ENCODE results near the gene CDC42BPB. TPM values are rescaled to one million over a fixed set of nuclear protein-coding genes. Genes with fewer than 3 reads are reported as not detected.

CDC42BPB gene
- total RNA-seq, 1 donor from 2014 or later = 48.2 TPM

DNA sequence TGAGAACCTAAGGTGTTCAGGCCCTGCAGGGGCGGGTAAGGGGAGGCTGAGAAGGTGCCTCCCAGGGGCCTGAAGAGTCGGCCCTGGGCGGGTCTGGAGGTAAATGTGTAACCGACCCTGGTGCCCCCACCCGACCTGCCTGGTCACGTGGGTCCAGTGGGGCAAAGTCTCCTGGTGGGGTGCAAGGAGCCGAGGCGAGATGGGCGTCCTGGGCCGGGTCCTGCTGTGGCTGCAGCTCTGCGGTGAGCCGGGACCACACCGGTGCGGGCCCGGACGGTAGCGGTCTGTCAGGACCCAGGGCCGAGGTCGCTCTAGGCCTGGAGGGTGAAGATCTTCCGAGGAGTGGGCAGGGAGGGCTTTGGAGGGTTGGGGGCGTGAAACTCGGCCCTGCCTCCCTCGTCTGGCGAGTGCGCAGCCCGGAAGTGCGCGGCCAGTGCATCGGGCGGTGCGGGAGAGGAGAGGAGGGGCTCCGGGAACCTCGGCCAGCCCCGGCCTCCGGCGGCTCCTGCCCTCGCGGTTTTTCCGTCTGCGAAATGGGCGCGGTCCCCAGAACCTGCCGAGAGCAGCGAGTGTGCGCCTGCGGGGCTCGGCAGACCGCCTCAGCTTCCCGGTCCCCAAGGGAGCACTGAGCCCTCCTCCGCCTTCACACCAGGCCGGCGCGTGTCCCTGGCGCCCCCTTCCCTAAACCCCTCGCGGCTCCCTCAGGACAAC, 134.7 kb downstream of the CDC42BPB start, which contains the start of gene AMN:
TSS of gene AMN (plus strand) at position 174 of the 711 bp plus-strand sequence. CDS start at position 200, 26 bp downstream.
- no peaks in the 10 kb centered on the region for H3K36me3 ChIP-seq
- peaks cover 15% of the 10 kb centered on the region for H3K27me3 Mint-ChIP-seq (ENCODE audit: insufficient read depth, low read depth)
- H3K27me3 ChIP-seq = peaks cover 74% of the 10 kb centered on the region
- no peak within 1 kb of the TSS for H3K27ac ChIP-seq
- no peaks in the 10 kb centered on the region for H3K9me3 ChIP-seq (ENCODE audit: low read depth)
- no peaks in the 10 kb centered on the region for H3K79me2 ChIP-seq (ENCODE audit: low read depth)
- TF ChIP-seq EZH2phosphoT487 (IDR thresholded peaks at IDR 0.05) = no peak
- TF ChIP-seq, protein P1, sequence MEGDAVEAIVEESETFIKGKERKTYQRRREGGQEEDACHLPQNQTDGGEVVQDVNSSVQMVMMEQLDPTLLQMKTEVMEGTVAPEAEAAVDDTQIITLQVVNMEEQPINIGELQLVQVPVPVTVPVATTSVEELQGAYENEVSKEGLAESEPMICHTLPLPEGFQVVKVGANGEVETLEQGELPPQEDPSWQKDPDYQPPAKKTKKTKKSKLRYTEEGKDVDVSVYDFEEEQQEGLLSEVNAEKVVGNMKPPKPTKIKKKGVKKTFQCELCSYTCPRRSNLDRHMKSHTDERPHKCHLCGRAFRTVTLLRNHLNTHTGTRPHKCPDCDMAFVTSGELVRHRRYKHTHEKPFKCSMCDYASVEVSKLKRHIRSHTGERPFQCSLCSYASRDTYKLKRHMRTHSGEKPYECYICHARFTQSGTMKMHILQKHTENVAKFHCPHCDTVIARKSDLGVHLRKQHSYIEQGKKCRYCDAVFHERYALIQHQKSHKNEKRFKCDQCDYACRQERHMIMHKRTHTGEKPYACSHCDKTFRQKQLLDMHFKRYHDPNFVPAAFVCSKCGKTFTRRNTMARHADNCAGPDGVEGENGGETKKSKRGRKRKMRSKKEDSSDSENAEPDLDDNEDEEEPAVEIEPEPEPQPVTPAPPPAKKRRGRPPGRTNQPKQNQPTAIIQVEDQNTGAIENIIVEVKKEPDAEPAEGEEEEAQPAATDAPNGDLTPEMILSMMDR (IDR thresholded peaks at IDR 0.05) = no peak
- TF ChIP-seq EZH2 (IDR thresholded peaks at IDR 0.05) = no peak
- peak within 1 kb of the TSS; percentile 22 for H2AFZ ChIP-seq (replicated peaks)
- H3F3A ChIP-seq (ENCODE audit: low read depth) = peaks cover 16% of the 10 kb centered on the region
- peak within 1 kb of the TSS; percentile 76 for H3K4me2 ChIP-seq
- H3K4me1 Mint-ChIP-seq = peaks cover 9% of the 10 kb centered on the region
- no peak within 1 kb of the TSS for H3K27ac Mint-ChIP-seq
- H3K9ac ChIP-seq = no peak within 1 kb of the TSS
- no peak within 1 kb of the TSS for H3K4me3 Mint-ChIP-seq
- DNase-seq (ENCODE audit: low spot score) = peak; percentile 48
- no peaks in the 10 kb centered on the region for H3K36me3 Mint-ChIP-seq
- no peaks in the 10 kb centered on the region for H3K9me3 Mint-ChIP-seq
- H4K20me1 ChIP-seq (ENCODE audit: low read depth) = peaks cover 6% of the 10 kb centered on the region
- H3K4me3 ChIP-seq = peak within 1 kb of the TSS; percentile 40
- peaks cover 21% of the 10 kb centered on the region for H3K4me1 ChIP-seq

DNA sequence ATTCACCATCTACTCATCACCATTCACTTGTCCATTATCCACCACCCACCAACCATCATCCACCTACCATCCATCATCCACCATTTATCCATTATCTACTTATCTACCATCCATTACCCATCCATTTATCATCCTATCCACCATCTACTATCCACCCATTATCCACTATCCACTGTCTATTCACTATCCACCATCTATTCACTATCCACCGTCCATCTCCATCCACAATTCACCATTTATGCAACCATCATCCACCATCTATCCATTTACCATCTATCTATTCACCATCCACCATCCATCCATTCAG, 136.4 kb downstream of the CDC42BPB start:
- Histone ChIP-seq H3K4me3 (no peak overlapping the region), H3K4me2 (no peak overlapping the region), H2AFZ (replicated peaks) (no peak overlapping the region), H3K27me3 (peaks cover 58% of the 10 kb centered on the region), H3K79me2 (ENCODE audit: low read depth) (no peaks in the 10 kb centered on the region), H3K4me1 (peaks cover 15% of the 10 kb centered on the region), H3F3A (ENCODE audit: low read depth) (no peaks in the 10 kb centered on the region), H3K9ac (no peak overlapping the region), H3K27ac (no peak overlapping the region), H4K20me1 (ENCODE audit: low read depth) (no peaks in the 10 kb centered on the region), H3K9me3 (ENCODE audit: low read depth) (no peaks in the 10 kb centered on the region), H3K36me3 (no peaks in the 10 kb centered on the region)
- H3K4me3 Mint-ChIP-seq = no peak overlapping the region
- no peak for TF ChIP-seq EZH2 (IDR thresholded peaks at IDR 0.05)
- TF ChIP-seq, protein P1 (IDR thresholded peaks at IDR 0.05) = no peak
- TF ChIP-seq EZH2phosphoT487 (IDR thresholded peaks at IDR 0.05) = no peak
- peaks cover 6% of the 10 kb centered on the region for H3K4me1 Mint-ChIP-seq
- DNase-seq (ENCODE audit: low spot score) = no peak
- H3K27me3 Mint-ChIP-seq (ENCODE audit: insufficient read depth, low read depth) = peaks cover 6% of the 10 kb centered on the region
- H3K36me3 Mint-ChIP-seq = no peaks in the 10 kb centered on the region
- H3K9me3 Mint-ChIP-seq = no peaks in the 10 kb centered on the region
- H3K27ac Mint-ChIP-seq = no peak overlapping the region

DNA sequence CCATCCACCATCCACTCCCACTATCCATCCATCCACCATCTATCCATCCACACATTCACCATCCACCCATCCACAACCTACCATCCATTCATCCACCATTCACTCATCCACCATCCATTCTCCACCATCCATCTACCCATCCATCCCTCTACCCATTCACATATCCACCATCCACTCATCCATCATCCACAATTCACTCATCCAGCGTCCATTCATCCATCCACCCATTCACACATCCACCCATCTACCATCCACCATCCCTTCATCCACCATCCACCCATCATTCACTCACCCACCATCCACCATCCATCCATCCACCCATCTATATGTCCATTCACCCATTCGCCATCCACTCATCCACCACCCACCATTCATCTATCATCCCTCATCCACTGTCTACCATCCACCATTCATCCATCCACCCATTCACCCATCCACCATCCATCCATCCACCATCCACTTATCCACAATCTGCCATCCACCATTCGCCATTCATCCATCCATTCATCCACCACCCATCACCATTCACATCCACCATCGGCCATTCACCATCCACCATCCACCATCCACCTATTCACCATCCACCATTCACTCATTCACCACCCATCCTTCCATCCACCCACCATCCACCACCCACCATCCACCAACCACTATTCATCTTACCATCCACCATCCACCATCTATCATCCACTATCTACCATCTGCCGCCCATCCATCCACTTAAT, 136.9 kb downstream of the CDC42BPB start:
- no peaks in the 10 kb centered on the region for H3F3A ChIP-seq (ENCODE audit: low read depth)
- H3K27ac ChIP-seq = no peak overlapping the region

More for the DNA sequence above, 136.9 kb downstream of the CDC42BPB start:
- Histone ChIP-seq H3K4me1 (peaks cover 12% of the 10 kb centered on the region), H3K27me3 (peaks cover 52% of the 10 kb centered on the region), H3K9me3 (ENCODE audit: low read depth) (no peaks in the 10 kb centered on the region), H2AFZ (replicated peaks) (no peak overlapping the region), H3K36me3 (no peaks in the 10 kb centered on the region), H3K4me2 (no peak overlapping the region), H3K79me2 (ENCODE audit: low read depth) (no peaks in the 10 kb centered on the region), H4K20me1 (ENCODE audit: low read depth) (no peaks in the 10 kb centered on the region), H3K4me3 (no peak overlapping the region), H3K9ac (no peak overlapping the region)
- Mint-ChIP-seq H3K4me3 (no peak overlapping the region), H3K9me3 (no peaks in the 10 kb centered on the region), H3K4me1 (peaks cover 3% of the 10 kb centered on the region), H3K36me3 (no peaks in the 10 kb centered on the region), H3K27ac (no peak overlapping the region), H3K27me3 (ENCODE audit: insufficient read depth, low read depth) (peaks cover 2% of the 10 kb centered on the region)
- TF ChIP-seq EZH2phosphoT487 (IDR thresholded peaks at IDR 0.05) = no peak
- TF ChIP-seq EZH2 (IDR thresholded peaks at IDR 0.05) = no peak
- TF ChIP-seq, protein P1 (IDR thresholded peaks at IDR 0.05) = no peak
- no peak for DNase-seq (ENCODE audit: low spot score)

All from neural progenitor cell (in vitro differentiated cells).